Measurements from ENCODE around the gene SMIM45.

The SMIM45 gene

GRCh38 chr22:41915786-41916493 lies 36.0 kb upstream of the SMIM45 start:
- Histone ChIP-seq H3K4me2 (ENCODE audit: insufficient read depth, low read length) (no peak overlapping the region), H3K79me2 (ENCODE audit: insufficient read depth, low read length) (no peaks in the 10 kb centered on the region), H3K4me1 (ENCODE audit: insufficient read depth, low read length) (no peaks in the 10 kb centered on the region; the same call in 1 of the 2 replicates), H3K9ac (ENCODE audit: low read depth, low read length) (no peak overlapping the region), H3K36me3 (ENCODE audit: insufficient read depth, low read length) (no peaks in the 10 kb centered on the region), H3K27me3 (ENCODE audit: insufficient read depth, low read length, poor library complexity) (peaks cover 4% of the 10 kb centered on the region), H3K27ac (ENCODE audit: low read length) (no peak overlapping the region), H4K20me1 (ENCODE audit: insufficient read depth, low read length) (peaks cover 30% of the 10 kb centered on the region), H2AFZ (ENCODE audit: low read depth, low read length) (no peak overlapping the region), H3K9me3 (ENCODE audit: insufficient read depth, low read length, severe bottlenecking) (no peaks in the 10 kb centered on the region), H3K4me3 (ENCODE audit: low read depth in 1 of 2, low read length in 2 of 2) (no peak overlapping the region)
- ATAC-seq (ENCODE audit: insufficient read depth, low read depth) (no peak), DNase-seq (no peak)
- no peak for TF ChIP-seq EZH2 (IDR thresholded peaks at IDR 0.05; ENCODE audit: borderline replicate concordance, low read depth, low read length, severe bottlenecking)
- TF ChIP-seq CTCF (IDR thresholded peaks at IDR 0.05; ENCODE audit: borderline replicate concordance, extremely low read depth, low read length, poor library complexity, severe bottlenecking) = no peak

GRCh38 chr22:41916745-41917358 lies 35.1 kb upstream of the SMIM45 start:
- no peaks in the 10 kb centered on the region for H3K9me3 ChIP-seq (ENCODE audit: insufficient read depth, low read length, severe bottlenecking)
- no peaks in the 10 kb centered on the region; the same call in 1 of the 2 replicates for H3K4me1 ChIP-seq (ENCODE audit: insufficient read depth, low read length)
- H3K36me3 ChIP-seq (ENCODE audit: insufficient read depth, low read length) = no peaks in the 10 kb centered on the region
- H3K9ac ChIP-seq (ENCODE audit: low read depth, low read length) = no peak overlapping the region
- H3K79me2 ChIP-seq (ENCODE audit: insufficient read depth, low read length) = no peaks in the 10 kb centered on the region
- DNase-seq (no peak), ATAC-seq (ENCODE audit: insufficient read depth, low read depth) (no peak)
- H2AFZ ChIP-seq (ENCODE audit: low read depth, low read length) = no peak overlapping the region
- H3K27ac ChIP-seq (ENCODE audit: low read length) = no peak overlapping the region
- H3K4me3 ChIP-seq (ENCODE audit: low read depth in 1 of 2, low read length in 2 of 2) = no peak overlapping the region
- H3K27me3 ChIP-seq (ENCODE audit: insufficient read depth, low read length, poor library complexity) = peaks cover 4% of the 10 kb centered on the region
- H4K20me1 ChIP-seq (ENCODE audit: insufficient read depth, low read length) = peaks cover 30% of the 10 kb centered on the region
- H3K4me2 ChIP-seq (ENCODE audit: insufficient read depth, low read length) = no peak overlapping the region
- TF ChIP-seq CTCF (IDR thresholded peaks at IDR 0.05; ENCODE audit: borderline replicate concordance, extremely low read depth, low read length, poor library complexity, severe bottlenecking) = no peak
- TF ChIP-seq EZH2 (IDR thresholded peaks at IDR 0.05; ENCODE audit: borderline replicate concordance, low read depth, low read length, severe bottlenecking) = no peak

- DNase-seq (no peak), ATAC-seq (ENCODE audit: insufficient read depth, low read depth) (no peak)
- H3K9me3 ChIP-seq (ENCODE audit: insufficient read depth, low read length, severe bottlenecking) = no peaks in the 10 kb centered on the region
- no peak overlapping the region for H3K4me2 ChIP-seq (ENCODE audit: insufficient read depth, low read length)
- H2AFZ ChIP-seq (ENCODE audit: low read depth, low read length) = no peak overlapping the region
- H3K4me1 ChIP-seq (ENCODE audit: insufficient read depth, low read length) = no peaks in the 10 kb centered on the region; the same call in 1 of the 2 replicates
- H3K79me2 ChIP-seq (ENCODE audit: insufficient read depth, low read length) = no peaks in the 10 kb centered on the region
- no peaks in the 10 kb centered on the region for H3K36me3 ChIP-seq (ENCODE audit: insufficient read depth, low read length)
- peaks cover 4% of the 10 kb centered on the region for H3K27me3 ChIP-seq (ENCODE audit: insufficient read depth, low read length, poor library complexity)
- H3K27ac ChIP-seq (ENCODE audit: low read length) = no peak overlapping the region
- H3K4me3 ChIP-seq (ENCODE audit: low read depth in 1 of 2, low read length in 2 of 2) = no peak overlapping the region
- peaks cover 24% of the 10 kb centered on the region for H4K20me1 ChIP-seq (ENCODE audit: insufficient read depth, low read length)
- TF ChIP-seq CTCF (IDR thresholded peaks at IDR 0.05; ENCODE audit: borderline replicate concordance, extremely low read depth, low read length, poor library complexity, severe bottlenecking) (no peak), EZH2 (IDR thresholded peaks at IDR 0.05; ENCODE audit: borderline replicate concordance, low read depth, low read length, severe bottlenecking) (no peak)
- H3K9ac ChIP-seq (ENCODE audit: low read depth, low read length) = no peak overlapping the region
These were observed 34.5 kb upstream of the SMIM45 start for GRCh38 chr22:41917375-41917902.

All from DND-41 (cell line).